BLaER1 treated with 17β-estradiol and CSF1 and Interleukin-3, amounts not matched to agents 10 nM and 100 nM (cell line): Measurements from ENCODE around the gene SCO2.

Experiments
- H3K27ac ChIP-seq, 11 experiments: shearing (Covaris generic); formaldehyde crosslinking; 2 replicates each; pipeline ENCODE4 v1.8.1; 2022
- H3K27me3 ChIP-seq, 11 experiments: shearing (Covaris generic); formaldehyde crosslinking; 2 replicates each; pipeline ENCODE4 v1.8.1; 2022
- H3K36me3 ChIP-seq, 11 experiments: shearing (Covaris generic); formaldehyde crosslinking; 2 replicates each; pipeline ENCODE4 v1.8.1; 2022
- H3K4me1 ChIP-seq, 10 experiments: shearing (Covaris generic); formaldehyde crosslinking; 2 replicates each; pipeline ENCODE4 v1.8.1; 2022
- H3K4me2 ChIP-seq, 11 experiments: shearing (Covaris generic); formaldehyde crosslinking; 2 replicates each; pipeline ENCODE4 v1.8.1; 2022
- H3K4me3 ChIP-seq, 10 experiments: shearing (Covaris generic); formaldehyde crosslinking; 2 replicates each; pipeline ENCODE4 v1.8.1; 2022
- H3K9ac ChIP-seq, 11 experiments: shearing (Covaris generic); formaldehyde crosslinking; 2 replicates each; pipeline ENCODE4 v1.8.1; 2022
- H3K9me3 ChIP-seq, 11 experiments: shearing (Covaris generic); formaldehyde crosslinking; replicated peaks in 1 of 11; 2 replicates each; pipeline ENCODE4 v1.8.1; 2022
- H4K20me1 ChIP-seq, 11 experiments: shearing (Covaris generic); formaldehyde crosslinking; 2 replicates each; pipeline ENCODE4 v1.8.1; 2022
- Cebpa-rat ChIP-seq, 11 experiments: shearing (Covaris generic); IDR thresholded peaks; 2 replicates each; pipeline ENCODE4 v1.8.1; 2022

Gene SCO2

DNA sequence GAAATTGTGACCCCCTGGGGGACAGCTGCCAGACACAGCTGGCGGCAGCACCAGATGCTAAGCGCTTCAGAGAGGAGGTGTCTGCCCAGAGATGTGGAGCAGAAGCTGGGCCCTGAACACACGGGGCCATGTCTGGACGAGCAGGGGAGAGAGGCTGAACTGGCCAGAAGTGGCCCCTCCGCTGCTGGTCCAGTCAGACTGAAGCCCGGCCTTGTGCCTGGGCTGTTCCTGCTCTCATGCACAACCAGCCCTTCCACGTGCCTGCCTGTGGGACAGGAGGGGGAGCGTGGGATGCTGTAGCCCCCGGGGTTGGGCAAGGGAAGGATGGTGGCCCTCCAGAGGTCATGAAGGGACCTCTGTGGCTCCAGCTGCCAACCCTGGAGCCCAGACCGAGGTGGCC, 42.3 kb downstream of the SCO2 start:
- peak overlapping the region in 6 of 11 experiments; percentile 1 to 87 (median 82); a peak in 7 of 22 replicates for H3K9ac ChIP-seq
- no peaks in the 10 kb centered on the region for H3K36me3 ChIP-seq
- no peaks in the 10 kb centered on the region; a peak in 3 of 22 replicates for H3K9me3 ChIP-seq
- peak overlapping the region; percentile 85 to 99 (median 93) for H3K4me2 ChIP-seq
- H3K4me1 ChIP-seq = peaks cover 38 to 85% (median 77%) of the 10 kb centered on the region in 10 experiments
- peaks cover 23 to 49% (median 35%) of the 10 kb centered on the region in 11 experiments for H3K27me3 ChIP-seq
- H3K27ac ChIP-seq = no peak overlapping the region
- no peak for TF ChIP-seq Cebpa-rat (IDR thresholded peaks at IDR 0.05)
- H3K4me3 ChIP-seq = peak overlapping the region in 2 of 10 experiments; percentile 71 to 72; a peak in 3 of 20 replicates
- H4K20me1 ChIP-seq = peaks cover 0 to 36% (median 10%) of the 10 kb centered on the region in 11 experiments; a peak in 11 of 22 replicates

DNA sequence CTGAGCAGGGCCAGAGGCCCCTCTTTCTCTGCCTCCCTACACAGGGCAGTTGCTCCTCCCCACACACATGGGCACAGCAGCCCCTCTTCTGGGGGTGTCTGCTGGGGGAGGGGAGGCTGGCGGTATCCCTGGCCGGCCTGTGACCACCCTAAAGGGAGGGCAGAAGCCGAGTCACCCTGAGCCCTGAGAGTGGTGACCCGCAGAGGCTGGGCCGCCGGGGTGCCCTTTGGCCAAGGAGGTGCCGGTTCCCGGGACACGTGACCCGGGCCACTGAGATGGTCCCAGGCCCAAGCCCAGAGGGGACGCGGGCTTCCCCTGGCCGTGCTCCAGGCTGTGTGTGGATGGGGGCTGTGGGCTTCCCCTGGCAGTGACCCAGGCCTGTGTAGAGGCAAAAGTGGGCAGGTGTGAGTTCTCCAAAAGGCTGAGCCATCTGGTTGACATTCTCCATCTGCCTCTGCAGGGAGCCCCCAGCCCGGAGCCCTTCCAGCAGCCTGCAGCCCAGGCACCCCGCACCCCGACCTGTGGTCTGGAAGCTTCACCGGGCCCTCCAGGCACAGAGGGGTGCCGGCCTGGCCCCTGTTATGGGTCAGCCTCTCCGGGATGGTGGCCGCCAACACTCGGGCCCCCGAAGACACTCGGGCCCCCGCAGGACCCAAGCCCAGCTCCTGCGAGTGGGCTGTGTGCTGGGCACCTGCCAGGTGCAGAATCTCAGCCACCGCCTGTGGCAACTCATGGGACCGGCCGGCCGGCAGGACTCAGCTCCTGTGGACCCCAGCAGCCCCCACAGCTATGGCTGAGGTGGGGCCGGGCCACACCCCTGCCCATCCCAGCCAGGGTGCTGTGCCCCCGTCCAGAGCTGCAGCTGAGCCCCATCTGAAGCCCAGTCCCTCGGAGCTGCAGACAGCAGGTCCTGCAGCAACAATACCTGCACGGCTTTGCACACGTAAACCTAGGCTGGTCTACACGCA, 43.0 kb downstream of the SCO2 start:
- peak overlapping the region; percentile 56 to 73 (median 64) for H3K4me3 ChIP-seq
- TF ChIP-seq Cebpa-rat (IDR thresholded peaks at IDR 0.05) = no peak
- no peaks in the 10 kb centered on the region for H3K36me3 ChIP-seq
- H3K27ac ChIP-seq = peak overlapping the region; percentile 28 to 84 (median 59); a peak in 19 of 22 replicates
- no peaks in the 10 kb centered on the region; a peak in 3 of 22 replicates for H3K9me3 ChIP-seq
- peak overlapping the region; percentile 12 to 87 (median 73) for H3K9ac ChIP-seq
- peak overlapping the region; percentile 85 to 99 (median 93) for H3K4me2 ChIP-seq
- peaks cover 0 to 36% (median 10%) of the 10 kb centered on the region in 11 experiments; a peak in 12 of 22 replicates for H4K20me1 ChIP-seq
- peaks cover 23 to 49% (median 35%) of the 10 kb centered on the region in 11 experiments for H3K27me3 ChIP-seq
- H3K4me1 ChIP-seq = peaks cover 33 to 85% (median 77%) of the 10 kb centered on the region in 10 experiments

DNA sequence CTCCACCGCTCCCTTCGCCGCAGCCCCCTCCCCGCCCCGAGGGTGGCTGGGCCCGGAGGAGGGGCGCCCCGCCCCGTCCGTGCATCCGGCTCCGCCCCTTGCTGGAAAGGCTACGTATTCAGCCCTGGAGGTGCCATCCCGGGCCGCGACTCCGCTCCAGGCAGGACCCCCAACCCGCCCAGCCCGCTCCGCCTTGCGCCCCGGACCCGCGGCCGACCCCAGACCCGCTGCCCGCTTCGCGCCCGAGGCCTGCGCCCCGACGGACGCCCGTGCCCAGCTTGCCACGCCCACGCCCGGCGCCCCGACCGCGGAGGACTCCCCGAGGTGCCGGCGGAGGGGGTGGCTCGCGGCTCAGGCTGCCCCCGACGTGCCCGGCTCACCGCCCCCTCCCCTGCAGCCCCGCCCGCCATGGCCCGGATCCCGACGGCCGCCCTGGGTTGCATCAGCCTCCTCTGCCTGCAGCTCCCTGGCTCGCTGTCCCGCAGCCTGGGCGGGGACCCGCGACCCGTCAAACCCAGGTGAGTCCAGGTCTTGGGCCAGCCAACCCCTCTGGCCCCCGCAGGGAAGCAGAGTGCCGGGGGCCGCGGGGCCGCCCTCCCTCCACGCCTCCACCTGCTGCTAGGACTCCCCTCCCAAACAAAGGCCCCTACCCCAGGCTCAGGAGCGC, 43.8 kb downstream of the SCO2 start, which contains the start of gene ADM2:
ADM2 (plus strand) TSS at position 104 of the 667 bp plus-strand sequence; CDS start at position 409, 305 bp downstream.
- H3K36me3 ChIP-seq = no peaks in the 10 kb centered on the region
- H3K9me3 ChIP-seq = no peaks in the 10 kb centered on the region; a peak in 3 of 22 replicates
- peaks cover 33 to 85% (median 77%) of the 10 kb centered on the region in 10 experiments for H3K4me1 ChIP-seq
- peaks cover 23 to 49% (median 35%) of the 10 kb centered on the region in 11 experiments for H3K27me3 ChIP-seq
- H4K20me1 ChIP-seq = peaks cover 0 to 38% (median 10%) of the 10 kb centered on the region in 11 experiments; a peak in 12 of 22 replicates
- peak within 1 kb of the TSS; percentile 85 to 99 (median 93) for H3K4me2 ChIP-seq
- peak within 1 kb of the TSS; percentile 28 to 84 (median 59); a peak in 19 of 22 replicates for H3K27ac ChIP-seq
- H3K4me3 ChIP-seq = peak within 1 kb of the TSS; percentile 56 to 73 (median 64)
- TF ChIP-seq Cebpa-rat (IDR thresholded peaks at IDR 0.05) = no peak
- H3K9ac ChIP-seq = peak within 1 kb of the TSS; percentile 12 to 87 (median 73)

DNA sequence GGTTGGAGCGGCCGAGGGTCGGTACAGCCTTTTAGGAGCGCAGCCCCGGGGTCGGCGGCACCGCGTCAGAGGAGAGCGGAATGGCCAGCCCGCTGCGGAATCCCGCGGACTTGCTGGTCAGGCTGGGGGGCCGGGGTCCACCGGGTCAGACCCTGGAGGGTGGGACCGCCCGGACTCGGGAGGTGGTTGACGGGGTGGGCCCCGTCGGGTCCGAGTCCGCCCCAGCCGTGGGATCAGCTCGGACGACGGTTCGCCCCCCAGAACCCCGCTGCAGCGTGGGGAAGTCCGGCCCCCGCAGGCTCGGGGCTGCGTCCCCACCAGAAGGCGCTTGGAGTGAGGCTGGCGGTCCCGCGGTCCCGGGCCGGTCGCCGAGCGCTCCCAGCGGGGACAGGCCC, 44.4 kb downstream of the SCO2 start:
- TF ChIP-seq Cebpa-rat (IDR thresholded peaks at IDR 0.05) = no peak
- H3K4me2 ChIP-seq = peak overlapping the region; percentile 85 to 99 (median 93)
- H4K20me1 ChIP-seq = peaks cover 0 to 36% (median 10%) of the 10 kb centered on the region in 11 experiments; a peak in 12 of 22 replicates
- peaks cover 35 to 88% (median 80%) of the 10 kb centered on the region in 10 experiments for H3K4me1 ChIP-seq
- peak overlapping the region in 10 of 11 experiments; percentile 12 to 87 (median 75); a peak in 16 of 22 replicates for H3K9ac ChIP-seq
- H3K4me3 ChIP-seq = peak overlapping the region; percentile 56 to 73 (median 64); a peak in 19 of 20 replicates
- H3K36me3 ChIP-seq = no peaks in the 10 kb centered on the region
- H3K27ac ChIP-seq = peak overlapping the region in 3 of 11 experiments; percentile 28 to 84 (median 72); a peak in 3 of 22 replicates
- H3K9me3 ChIP-seq = no peaks in the 10 kb centered on the region; a peak in 3 of 22 replicates
- peaks cover 23 to 49% (median 35%) of the 10 kb centered on the region in 11 experiments for H3K27me3 ChIP-seq

GRCh38 chr22:50479721-50480120, 45.7 kb downstream of the SCO2 start:
- no peak overlapping the region for H3K9ac ChIP-seq
- peaks cover 0 to 26% (median 10%) of the 10 kb centered on the region in 11 experiments; a peak in 12 of 22 replicates for H4K20me1 ChIP-seq
- H3K9me3 ChIP-seq = no peaks in the 10 kb centered on the region; a peak in 3 of 22 replicates
- H3K4me3 ChIP-seq = no peak overlapping the region
- H3K4me1 ChIP-seq = peaks cover 40 to 88% (median 79%) of the 10 kb centered on the region in 10 experiments
- peaks cover 23 to 49% (median 35%) of the 10 kb centered on the region in 11 experiments for H3K27me3 ChIP-seq
- H3K27ac ChIP-seq = no peak overlapping the region
- no peaks in the 10 kb centered on the region for H3K36me3 ChIP-seq
- no peak overlapping the region for H3K4me2 ChIP-seq
- TF ChIP-seq Cebpa-rat (IDR thresholded peaks at IDR 0.05) = no peak

DNA sequence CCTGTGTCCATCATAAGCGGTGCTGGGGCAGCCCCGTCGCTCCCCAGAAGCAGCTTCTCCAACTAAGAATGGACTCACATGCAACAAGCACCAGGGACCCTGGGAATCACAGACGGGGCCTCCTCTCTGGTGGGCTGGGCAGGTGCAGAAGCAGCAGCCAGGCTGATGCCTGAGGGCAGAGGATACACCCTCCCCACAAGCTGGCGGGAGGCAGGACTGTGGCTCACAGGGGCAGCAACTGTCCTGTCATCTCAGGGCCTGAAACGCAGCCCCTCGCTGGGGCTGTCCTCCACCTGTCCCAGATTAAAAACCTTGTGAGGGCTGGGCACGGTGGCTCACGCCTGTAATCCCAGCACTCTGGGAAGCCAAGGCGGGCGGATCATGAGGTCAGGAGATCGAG, 47.5 kb downstream of the SCO2 start:
- Histone ChIP-seq H3K4me1 (peaks cover 45 to 82% (median 73%) of the 10 kb centered on the region in 10 experiments), H3K4me3 (no peak overlapping the region), H3K27me3 (peaks cover 23 to 44% (median 34%) of the 10 kb centered on the region in 11 experiments), H3K36me3 (peaks cover 0 to 4% (median 0%) of the 10 kb centered on the region in 11 experiments; a peak in 1 of 22 replicates), H3K27ac (no peak overlapping the region), H3K4me2 (peak overlapping the region in 9 of 11 experiments; percentile 46 to 99 (median 95); a peak in 15 of 22 replicates), H3K9me3 (no peaks in the 10 kb centered on the region; a peak in 3 of 22 replicates), H3K9ac (0 out of 22 replicates have a peak overlapping the region, but pooled peaks of 2 of the 11 experiments have one; percentile 5 to 18), H4K20me1 (peaks cover 14 to 28% (median 17%) of the 10 kb centered on the region in 11 experiments)
- no peak for TF ChIP-seq Cebpa-rat (IDR thresholded peaks at IDR 0.05)

DNA sequence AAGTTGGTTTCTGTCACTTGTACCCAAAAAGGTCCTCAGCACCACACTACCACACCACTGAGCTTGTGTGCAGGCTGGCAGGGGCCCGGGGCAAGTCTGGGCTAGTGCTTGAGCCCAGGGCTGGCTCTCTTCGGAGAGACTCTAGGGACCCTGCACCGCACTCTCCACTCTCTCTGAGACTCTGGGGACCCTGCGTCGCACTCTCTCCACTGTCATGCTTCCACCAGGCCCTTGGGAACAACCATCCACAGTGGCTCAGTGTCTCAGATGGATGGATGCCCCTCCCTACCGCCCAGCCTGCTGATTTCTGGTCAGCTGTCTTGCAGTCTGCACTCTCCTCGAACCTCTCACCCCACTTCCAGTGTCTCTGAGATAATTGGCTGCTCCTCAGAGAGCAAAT, 48.5 kb downstream of the SCO2 start:
- H3K9ac ChIP-seq = peak overlapping the region in 7 of 11 experiments; percentile 13 to 60 (median 40); a peak in 12 of 22 replicates

DNA sequence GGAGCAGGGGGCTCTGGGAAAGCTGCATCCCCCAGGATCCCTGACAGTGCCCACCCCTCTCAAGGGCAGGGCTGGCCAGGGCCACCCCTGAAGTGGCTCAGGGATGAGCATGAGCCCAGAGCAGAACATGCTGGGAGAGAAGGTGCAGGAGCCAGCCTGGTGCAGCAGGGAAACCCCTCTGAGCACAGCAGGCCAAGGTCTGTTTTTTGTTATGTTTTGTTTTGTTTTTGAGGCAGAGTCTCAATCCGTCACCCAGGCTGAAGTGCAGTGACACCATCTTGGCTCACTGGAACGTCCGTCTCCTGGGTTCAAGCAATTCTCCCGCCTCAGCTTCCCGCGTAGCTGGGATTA, 49.8 kb downstream of the SCO2 start:
- Histone ChIP-seq H3K4me1 (peaks cover 50 to 82% (median 74%) of the 10 kb centered on the region in 10 experiments), H3K27me3 (peaks cover 7 to 21% (median 11%) of the 10 kb centered on the region in 11 experiments; a peak in 21 of 22 replicates), H4K20me1 (peaks cover 37 to 41% (median 37%) of the 10 kb centered on the region in 11 experiments), H3K4me2 (peak overlapping the region; percentile 87 to 99 (median 95)), H3K27ac (peak overlapping the region in 8 of 11 experiments; percentile 68 to 88 (median 82); a peak in 15 of 22 replicates), H3K9ac (peak overlapping the region; percentile 80 to 94 (median 88); a peak in 20 of 22 replicates), H3K36me3 (peaks cover 0 to 13% (median 0%) of the 10 kb centered on the region in 11 experiments; a peak in 2 of 22 replicates), H3K9me3 (no peaks in the 10 kb centered on the region), H3K4me3 (peak overlapping the region; percentile 78 to 91 (median 82); a peak in 19 of 20 replicates)
- no peak for TF ChIP-seq Cebpa-rat (IDR thresholded peaks at IDR 0.05)

More for the DNA sequence above, 48.5 kb downstream of the SCO2 start:
- no peak for TF ChIP-seq Cebpa-rat (IDR thresholded peaks at IDR 0.05)
- Histone ChIP-seq H3K4me3 (no peak overlapping the region), H3K4me2 (peak overlapping the region; percentile 31 to 99 (median 94); a peak in 21 of 22 replicates), H4K20me1 (peaks cover 24 to 28% (median 25%) of the 10 kb centered on the region in 11 experiments), H3K27me3 (peaks cover 19 to 33% (median 24%) of the 10 kb centered on the region in 11 experiments), H3K4me1 (peaks cover 45 to 82% (median 73%) of the 10 kb centered on the region in 10 experiments), H3K9me3 (no peaks in the 10 kb centered on the region; a peak in 3 of 22 replicates), H3K27ac (peak overlapping the region in 7 of 11 experiments; percentile 16 to 86 (median 60); a peak in 11 of 22 replicates), H3K36me3 (peaks cover 0 to 11% (median 0%) of the 10 kb centered on the region in 11 experiments; a peak in 2 of 22 replicates)
